Limb (tissue), 2 donors: Measurements from ENCODE around the gene PLSCR5.
A peak's percentile ranks its signal among the peaks of the same experiment; 100 is the strongest.

ENCODE experiments used
- DNase-seq, 2 donors: peaks; one replicate each; pipeline ENCODE4 v3.0.0-alpha.2; 2016; ENCODE audit errors: extremely low spot score in 2 of 2

The PLSCR5 gene

DNA sequence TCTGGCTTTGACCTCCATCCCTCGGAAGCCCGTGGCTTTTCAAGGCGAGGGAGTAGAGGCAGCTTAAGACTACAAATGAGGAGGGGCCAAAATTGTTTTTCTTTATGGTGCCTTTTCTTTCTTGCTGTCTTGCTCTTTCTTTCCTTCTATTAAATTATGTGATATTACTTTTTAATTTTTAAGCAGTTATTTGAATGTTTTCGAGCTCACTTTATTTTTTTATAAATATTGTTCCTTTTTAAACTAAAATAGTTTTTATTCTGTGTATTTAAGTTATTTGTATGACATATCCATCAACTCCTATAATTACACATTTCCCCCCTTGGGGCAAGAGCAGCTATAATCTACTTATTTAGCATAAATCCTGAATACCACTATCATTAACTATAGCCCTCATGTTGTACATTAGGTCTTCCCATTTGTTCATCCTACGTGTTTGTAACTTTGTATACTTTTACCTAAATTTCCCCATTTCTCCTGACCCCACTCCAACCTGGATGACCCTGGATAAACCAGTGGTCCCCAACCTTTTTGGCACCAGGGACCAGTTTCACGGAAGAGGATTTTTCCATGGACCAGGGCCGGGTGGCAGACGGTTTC, 60.1 kb downstream of the PLSCR5 start:
- no peak for DNase-seq

DNA sequence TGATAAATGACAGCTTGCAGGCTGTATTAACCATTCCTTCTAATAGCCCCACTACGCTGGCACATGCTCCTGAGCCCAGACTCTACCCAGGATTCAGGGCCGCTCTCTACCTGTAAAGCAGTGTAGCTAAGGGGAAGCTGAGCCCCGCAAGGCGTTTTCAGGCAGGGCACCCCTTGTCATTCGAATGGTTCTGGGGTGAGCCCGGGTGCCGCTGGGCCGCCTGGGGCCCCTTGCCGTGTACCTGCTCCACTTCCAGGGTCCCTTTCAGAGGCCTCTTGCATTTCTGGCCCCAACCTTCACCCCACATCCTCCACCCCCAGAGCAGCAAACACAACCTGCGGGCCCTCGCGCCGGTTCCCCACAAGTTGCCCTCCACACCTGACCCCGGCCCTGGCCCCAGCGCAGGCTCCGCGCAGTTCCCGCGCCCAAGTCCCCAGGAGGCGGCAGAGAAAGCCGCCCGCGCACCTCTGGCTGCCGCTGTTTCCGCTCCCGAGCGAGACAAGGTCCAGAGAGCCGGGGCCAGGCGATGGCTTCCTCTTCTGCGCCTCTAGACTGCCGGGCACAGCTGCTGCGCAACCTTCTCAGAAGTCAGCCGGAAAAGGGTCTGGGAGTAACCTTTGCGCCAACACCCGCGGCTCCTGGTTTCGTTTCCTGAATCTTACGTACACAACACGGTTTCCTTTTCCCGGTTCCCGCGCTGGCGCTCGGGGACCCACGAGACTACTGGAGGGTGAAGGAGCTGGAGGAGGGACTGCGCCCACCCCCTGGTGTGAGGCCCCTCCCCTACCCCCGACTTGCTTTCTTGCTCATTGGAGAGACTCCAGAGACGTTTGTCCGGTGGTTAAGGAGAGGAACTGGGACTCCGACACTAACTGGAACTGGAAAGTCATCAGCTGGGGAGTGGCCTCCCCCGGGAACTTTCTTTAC, 60.9 kb downstream of the PLSCR5 start, which contains the start of gene PLSCR1:
Gene PLSCR1, minus strand, starts transcription at position 606 of the 927 bp plus-strand sequence. CDS start 8,055 bp downstream, outside the sequence.
- DNase-seq: peak; percentile 77 to 87

DNA sequence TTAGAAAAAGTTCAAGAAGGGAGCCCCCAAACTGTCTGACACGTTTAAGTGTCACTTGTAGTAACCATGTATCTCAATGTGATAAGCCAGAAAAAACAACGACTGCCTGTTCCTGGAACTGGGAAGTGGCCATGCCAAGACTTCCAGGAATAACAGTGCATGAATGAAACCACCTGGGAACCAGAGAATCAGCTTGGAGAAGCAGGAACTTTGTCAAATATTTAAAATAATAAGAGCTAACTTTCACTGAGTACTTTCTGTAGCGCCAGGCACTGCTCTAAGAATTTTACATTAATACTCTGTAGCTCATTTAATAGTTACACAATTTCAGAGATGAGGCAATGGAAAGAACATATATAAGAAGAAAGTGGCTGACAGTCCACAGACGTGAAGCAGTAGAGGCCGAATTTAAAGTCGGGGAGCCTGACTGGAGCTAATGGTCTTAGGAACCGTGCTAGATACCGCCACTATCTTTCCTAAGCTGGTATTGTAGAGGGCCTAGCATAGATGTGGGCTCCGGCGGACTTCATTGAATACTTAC, 61.6 kb downstream of the PLSCR5 start:
- DNase-seq: peak; percentile 36 to 60

DNA sequence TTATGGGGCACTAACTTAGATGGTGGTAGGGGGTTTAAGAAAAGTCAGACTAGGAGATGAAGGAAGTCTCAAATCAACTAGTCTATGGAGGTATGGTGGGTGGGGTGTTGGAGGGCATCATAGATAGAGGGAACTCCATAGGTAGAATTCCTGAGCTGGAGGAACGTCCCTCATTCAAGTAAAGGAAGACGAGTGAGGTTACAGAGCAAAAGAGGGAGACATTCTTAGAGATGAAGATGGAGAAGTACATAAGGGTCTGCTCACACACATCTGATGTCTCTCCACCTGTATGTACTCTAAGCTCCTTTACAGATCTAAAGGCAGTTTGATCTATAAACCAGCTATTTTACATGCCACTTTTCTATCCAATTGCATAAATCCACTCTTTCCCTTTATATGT, 62.2 kb downstream of the PLSCR5 start:
- DNase-seq: no peak

DNA sequence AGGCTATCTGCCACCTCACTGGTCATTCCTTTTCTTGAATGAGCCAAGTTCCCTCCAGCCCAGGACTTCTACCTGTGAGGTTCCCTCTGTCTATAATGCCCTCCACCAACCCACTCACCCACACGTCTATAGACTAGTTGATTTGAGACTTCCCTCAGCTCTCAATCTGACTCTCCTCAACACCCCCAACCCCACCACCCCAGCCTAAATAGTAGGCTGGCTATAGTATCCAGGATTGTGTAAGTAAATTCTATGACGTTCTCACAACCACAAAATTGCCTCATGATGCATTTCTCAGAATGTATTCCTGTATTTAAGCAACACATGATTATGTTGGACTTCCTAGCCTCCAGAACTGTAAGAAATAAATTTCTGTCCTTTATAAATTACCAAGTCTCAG, 63.0 kb downstream of the PLSCR5 start:
- no peak for DNase-seq

DNA sequence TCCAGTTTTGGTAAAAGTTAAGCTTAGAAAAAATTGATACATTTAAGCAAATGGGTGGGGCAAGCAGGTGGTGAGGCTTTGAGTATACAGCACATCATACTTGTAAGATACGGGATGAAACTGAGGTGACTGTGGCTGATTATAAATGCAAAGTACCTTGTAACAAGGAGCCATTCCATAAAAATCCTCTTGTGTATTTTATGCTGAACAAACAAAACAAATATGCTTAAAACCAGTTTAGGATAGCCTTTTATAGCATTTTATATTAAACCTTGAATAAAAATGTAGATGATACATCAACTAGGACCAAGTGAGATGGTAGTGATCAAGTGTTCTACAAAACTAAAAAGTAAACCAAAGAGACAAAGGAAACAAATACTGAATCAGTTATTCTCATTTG, 64.2 kb downstream of the PLSCR5 start:
- DNase-seq: no peak

DNA sequence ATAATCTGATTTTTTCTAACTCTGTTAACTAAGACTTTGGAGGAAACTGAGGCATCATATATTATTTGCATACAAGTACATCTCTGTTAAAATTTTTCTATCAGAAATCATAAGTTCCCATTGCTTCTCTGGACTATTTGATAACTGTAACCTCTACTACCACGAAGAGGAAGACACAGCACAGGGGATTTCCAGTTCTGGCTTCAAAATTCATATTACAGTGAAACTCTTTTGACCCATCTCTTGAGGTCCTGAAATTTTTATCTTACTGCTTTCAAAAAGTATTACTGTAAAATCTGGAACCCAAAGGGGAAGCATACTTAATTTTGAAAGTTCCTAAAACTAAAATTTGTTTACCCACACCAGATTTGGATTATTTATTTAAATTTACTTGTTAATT, 64.9 kb downstream of the PLSCR5 start:
- no peak for DNase-seq

DNA sequence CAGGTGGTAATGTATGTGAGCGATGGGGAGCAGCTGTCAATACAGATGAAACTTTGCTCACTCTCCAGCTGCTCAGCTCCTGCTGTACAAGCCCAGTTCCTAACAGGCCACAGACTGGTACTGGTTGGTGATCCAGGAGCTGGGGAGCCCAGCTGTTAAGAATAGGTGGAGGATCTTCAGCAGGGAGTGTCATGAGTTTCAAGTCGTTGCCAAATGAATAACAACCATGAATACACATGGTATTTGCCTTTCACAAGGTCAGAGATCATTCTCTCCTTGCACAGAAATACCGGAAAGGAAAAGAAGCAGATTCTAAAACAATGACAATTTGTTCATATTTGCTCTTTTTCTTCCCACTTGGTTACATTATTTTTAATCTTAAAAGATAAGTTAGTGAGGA, 65.8 kb downstream of the PLSCR5 start:
- DNase-seq: no peak

DNA sequence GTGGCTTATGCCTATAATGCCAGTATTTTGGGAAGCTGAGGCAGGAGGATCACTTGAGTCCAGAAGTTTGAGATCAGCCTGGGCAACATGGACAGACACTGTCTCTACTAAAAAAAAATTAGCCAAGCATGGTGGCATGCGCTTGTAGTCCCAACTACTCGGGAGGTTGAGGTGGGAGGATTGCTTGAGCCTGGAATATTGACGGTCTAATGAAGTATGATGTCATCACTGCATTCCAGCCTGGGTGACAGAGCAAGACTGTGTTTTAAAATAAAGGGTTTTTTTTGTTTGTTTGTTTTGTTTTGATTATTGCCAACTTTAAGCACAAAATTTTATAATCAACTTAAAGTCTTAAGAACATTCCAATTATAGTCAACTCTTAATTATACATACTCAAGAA, 67.5 kb downstream of the PLSCR5 start:
- no peak for DNase-seq

DNA sequence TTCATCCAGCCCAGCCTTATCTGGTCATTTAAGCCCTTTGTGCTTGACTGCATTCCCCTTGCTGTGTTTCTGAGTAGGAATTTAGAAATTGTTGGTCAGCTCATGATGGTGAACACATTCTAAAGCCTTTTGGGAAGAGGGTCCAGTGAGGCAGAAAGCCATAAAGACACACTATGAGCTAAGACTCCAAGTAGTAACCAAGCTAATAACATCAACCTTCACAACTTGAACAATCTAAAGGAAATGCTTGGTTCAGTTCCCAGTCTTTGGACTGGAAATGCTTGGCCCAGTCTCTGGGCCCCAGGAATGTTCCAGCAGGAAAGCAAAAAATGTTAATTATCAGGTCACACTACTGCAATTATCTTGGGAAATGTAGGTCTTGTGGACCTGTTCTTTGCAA, 68.5 kb downstream of the PLSCR5 start:
- DNase-seq: no peak
